Measurements from ENCODE around the gene SGPL1. TPM values are rescaled to one million over a fixed set of nuclear protein-coding genes. Genes with fewer than 3 reads are reported as not detected.

Gene SGPL1
- total and polyA plus RNA-seq, 2 experiments from 2014 or later, result 12.0 to 42.7 TPM

DNA sequence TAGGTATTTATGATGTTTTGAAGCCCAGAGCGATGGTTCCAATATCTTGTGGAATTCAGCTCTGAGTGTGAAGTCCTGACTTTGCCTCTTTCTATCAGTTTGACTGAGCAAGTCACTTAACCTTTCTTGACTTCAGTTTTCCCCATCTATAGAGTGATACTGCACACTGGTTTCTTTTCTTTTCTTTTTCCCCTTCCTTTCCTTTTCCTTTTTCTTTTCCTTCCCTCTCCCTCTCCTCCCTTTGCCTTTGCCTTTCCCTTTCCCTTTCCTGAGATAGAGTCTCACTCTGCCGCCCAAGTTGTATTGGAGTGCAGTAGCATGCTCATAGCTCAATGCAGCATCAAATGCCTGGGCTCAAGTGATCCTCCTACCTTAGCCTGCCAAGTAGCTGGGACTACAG lies 20.6 kb downstream of the SGPL1 start:
- Mint-ChIP-seq H3K27ac (no peak overlapping the region), H3K27me3 (ENCODE audit: insufficient read depth, low read depth, poor library complexity) (no peaks in the 10 kb centered on the region)

More for the DNA sequence above, 20.6 kb downstream of the SGPL1 start:
- Mint-ChIP-seq H3K4me3 (no peak overlapping the region), H3K4me1 (no peaks in the 10 kb centered on the region), H3K9me3 (no peaks in the 10 kb centered on the region; the same call in 2 of the 3 replicates), H3K36me3 (ENCODE audit: low read depth) (peaks cover 26% of the 10 kb centered on the region; the same call in 2 of the 3 replicates)
- H3F3A ChIP-seq (replicated peaks; ENCODE audit: low read depth), result no peaks in the 10 kb centered on the region
- peaks cover 27% of the 10 kb centered on the region for H4K20me1 ChIP-seq (replicated peaks; ENCODE audit: insufficient read depth)
- DNase-seq (ENCODE audit: low spot score), result no peak
- H3K36me3 ChIP-seq (ENCODE audit: insufficient read depth), result peaks cover 6% of the 10 kb centered on the region; the same call in 1 of the 2 replicates
- no peaks in the 10 kb centered on the region for H3K4me1 ChIP-seq (ENCODE audit: insufficient read depth)
- H3K9me2 ChIP-seq (ENCODE audit: insufficient read depth), result no peaks in the 10 kb centered on the region
- no peak overlapping the region for H3K27ac ChIP-seq (ENCODE audit: low read depth)
- no peak overlapping the region for H2AFZ ChIP-seq
- H3K4me3 ChIP-seq, result no peak overlapping the region
- no peaks in the 10 kb centered on the region for H3K27me3 ChIP-seq (ENCODE audit: insufficient read depth)
- H3K4me2 ChIP-seq, result no peak overlapping the region
- no peak for ATAC-seq
- TF ChIP-seq NANOG (IDR thresholded peaks at IDR 0.05; ENCODE audit: borderline replicate concordance) (no peak), STAT1 (IDR thresholded peaks at IDR 0.05; ENCODE audit: unreplicated experiment) (no peak), JUNB (IDR thresholded peaks at IDR 0.05; ENCODE audit: unreplicated experiment) (no peak), ZNF331 (CRISPR knock-in tag; IDR thresholded peaks at IDR 0.05; ENCODE audit: low read depth) (no peak)
- TF ChIP-seq, protein P1, sequence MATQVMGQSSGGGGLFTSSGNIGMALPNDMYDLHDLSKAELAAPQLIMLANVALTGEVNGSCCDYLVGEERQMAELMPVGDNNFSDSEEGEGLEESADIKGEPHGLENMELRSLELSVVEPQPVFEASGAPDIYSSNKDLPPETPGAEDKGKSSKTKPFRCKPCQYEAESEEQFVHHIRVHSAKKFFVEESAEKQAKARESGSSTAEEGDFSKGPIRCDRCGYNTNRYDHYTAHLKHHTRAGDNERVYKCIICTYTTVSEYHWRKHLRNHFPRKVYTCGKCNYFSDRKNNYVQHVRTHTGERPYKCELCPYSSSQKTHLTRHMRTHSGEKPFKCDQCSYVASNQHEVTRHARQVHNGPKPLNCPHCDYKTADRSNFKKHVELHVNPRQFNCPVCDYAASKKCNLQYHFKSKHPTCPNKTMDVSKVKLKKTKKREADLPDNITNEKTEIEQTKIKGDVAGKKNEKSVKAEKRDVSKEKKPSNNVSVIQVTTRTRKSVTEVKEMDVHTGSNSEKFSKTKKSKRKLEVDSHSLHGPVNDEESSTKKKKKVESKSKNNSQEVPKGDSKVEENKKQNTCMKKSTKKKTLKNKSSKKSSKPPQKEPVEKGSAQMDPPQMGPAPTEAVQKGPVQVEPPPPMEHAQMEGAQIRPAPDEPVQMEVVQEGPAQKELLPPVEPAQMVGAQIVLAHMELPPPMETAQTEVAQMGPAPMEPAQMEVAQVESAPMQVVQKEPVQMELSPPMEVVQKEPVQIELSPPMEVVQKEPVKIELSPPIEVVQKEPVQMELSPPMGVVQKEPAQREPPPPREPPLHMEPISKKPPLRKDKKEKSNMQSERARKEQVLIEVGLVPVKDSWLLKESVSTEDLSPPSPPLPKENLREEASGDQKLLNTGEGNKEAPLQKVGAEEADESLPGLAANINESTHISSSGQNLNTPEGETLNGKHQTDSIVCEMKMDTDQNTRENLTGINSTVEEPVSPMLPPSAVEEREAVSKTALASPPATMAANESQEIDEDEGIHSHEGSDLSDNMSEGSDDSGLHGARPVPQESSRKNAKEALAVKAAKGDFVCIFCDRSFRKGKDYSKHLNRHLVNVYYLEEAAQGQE (IDR thresholded peaks at IDR 0.05; ENCODE audit: unreplicated experiment), result no peak
- TF ChIP-seq, protein P2, sequence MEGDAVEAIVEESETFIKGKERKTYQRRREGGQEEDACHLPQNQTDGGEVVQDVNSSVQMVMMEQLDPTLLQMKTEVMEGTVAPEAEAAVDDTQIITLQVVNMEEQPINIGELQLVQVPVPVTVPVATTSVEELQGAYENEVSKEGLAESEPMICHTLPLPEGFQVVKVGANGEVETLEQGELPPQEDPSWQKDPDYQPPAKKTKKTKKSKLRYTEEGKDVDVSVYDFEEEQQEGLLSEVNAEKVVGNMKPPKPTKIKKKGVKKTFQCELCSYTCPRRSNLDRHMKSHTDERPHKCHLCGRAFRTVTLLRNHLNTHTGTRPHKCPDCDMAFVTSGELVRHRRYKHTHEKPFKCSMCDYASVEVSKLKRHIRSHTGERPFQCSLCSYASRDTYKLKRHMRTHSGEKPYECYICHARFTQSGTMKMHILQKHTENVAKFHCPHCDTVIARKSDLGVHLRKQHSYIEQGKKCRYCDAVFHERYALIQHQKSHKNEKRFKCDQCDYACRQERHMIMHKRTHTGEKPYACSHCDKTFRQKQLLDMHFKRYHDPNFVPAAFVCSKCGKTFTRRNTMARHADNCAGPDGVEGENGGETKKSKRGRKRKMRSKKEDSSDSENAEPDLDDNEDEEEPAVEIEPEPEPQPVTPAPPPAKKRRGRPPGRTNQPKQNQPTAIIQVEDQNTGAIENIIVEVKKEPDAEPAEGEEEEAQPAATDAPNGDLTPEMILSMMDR (conservative IDR thresholded peaks at IDR 0.05; ENCODE audit: low read depth in 2 of 2), result no peak
- TF ChIP-seq, protein P3, sequence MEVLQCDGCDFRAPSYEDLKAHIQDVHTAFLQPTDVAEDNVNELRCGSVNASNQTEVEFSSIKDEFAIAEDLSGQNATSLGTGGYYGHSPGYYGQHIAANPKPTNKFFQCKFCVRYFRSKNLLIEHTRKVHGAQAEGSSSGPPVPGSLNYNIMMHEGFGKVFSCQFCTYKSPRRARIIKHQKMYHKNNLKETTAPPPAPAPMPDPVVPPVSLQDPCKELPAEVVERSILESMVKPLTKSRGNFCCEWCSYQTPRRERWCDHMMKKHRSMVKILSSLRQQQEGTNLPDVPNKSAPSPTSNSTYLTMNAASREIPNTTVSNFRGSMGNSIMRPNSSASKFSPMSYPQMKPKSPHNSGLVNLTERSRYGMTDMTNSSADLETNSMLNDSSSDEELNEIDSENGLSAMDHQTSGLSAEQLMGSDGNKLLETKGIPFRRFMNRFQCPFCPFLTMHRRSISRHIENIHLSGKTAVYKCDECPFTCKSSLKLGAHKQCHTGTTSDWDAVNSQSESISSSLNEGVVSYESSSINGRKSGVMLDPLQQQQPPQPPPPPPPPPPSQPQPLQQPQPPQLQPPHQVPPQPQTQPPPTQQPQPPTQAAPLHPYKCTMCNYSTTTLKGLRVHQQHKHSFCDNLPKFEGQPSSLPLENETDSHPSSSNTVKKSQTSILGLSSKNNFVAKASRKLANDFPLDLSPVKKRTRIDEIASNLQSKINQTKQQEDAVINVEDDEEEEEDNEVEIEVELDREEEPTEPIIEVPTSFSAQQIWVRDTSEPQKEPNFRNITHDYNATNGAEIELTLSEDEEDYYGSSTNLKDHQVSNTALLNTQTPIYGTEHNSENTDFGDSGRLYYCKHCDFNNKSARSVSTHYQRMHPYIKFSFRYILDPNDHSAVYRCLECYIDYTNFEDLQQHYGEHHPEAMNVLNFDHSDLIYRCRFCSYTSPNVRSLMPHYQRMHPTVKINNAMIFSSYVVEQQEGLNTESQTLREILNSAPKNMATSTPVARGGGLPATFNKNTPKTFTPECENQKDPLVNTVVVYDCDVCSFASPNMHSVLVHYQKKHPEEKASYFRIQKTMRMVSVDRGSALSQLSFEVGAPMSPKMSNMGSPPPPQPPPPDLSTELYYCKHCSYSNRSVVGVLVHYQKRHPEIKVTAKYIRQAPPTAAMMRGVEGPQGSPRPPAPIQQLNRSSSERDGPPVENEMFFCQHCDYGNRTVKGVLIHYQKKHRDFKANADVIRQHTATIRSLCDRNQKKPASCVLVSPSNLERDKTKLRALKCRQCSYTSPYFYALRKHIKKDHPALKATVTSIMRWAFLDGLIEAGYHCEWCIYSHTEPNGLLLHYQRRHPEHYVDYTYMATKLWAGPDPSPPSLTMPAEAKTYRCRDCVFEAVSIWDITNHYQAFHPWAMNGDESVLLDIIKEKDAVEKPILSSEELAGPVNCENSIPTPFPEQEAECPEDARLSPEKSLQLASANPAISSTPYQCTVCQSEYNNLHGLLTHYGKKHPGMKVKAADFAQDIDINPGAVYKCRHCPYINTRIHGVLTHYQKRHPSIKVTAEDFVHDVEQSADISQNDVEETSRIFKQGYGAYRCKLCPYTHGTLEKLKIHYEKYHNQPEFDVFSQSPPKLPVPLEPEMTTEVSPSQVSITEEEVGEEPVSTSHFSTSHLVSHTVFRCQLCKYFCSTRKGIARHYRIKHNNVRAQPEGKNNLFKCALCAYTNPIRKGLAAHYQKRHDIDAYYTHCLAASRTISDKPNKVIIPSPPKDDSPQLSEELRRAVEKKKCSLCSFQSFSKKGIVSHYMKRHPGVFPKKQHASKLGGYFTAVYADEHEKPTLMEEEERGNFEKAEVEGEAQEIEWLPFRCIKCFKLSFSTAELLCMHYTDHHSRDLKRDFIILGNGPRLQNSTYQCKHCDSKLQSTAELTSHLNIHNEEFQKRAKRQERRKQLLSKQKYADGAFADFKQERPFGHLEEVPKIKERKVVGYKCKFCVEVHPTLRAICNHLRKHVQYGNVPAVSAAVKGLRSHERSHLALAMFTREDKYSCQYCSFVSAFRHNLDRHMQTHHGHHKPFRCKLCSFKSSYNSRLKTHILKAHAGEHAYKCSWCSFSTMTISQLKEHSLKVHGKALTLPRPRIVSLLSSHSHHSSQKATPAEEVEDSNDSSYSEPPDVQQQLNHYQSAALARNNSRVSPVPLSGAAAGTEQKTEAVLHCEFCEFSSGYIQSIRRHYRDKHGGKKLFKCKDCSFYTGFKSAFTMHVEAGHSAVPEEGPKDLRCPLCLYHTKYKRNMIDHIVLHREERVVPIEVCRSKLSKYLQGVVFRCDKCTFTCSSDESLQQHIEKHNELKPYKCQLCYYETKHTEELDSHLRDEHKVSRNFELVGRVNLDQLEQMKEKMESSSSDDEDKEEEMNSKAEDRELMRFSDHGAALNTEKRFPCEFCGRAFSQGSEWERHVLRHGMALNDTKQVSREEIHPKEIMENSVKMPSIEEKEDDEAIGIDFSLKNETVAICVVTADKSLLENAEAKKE (CRISPR knock-in tag; IDR thresholded peaks at IDR 0.05), result no peak
- TF ChIP-seq, protein P4, sequence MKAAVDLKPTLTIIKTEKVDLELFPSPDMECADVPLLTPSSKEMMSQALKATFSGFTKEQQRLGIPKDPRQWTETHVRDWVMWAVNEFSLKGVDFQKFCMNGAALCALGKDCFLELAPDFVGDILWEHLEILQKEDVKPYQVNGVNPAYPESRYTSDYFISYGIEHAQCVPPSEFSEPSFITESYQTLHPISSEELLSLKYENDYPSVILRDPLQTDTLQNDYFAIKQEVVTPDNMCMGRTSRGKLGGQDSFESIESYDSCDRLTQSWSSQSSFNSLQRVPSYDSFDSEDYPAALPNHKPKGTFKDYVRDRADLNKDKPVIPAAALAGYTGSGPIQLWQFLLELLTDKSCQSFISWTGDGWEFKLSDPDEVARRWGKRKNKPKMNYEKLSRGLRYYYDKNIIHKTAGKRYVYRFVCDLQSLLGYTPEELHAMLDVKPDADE (IDR thresholded peaks at IDR 0.05), result no peak
- H3K79me2 ChIP-seq (replicated peaks; ENCODE audit: insufficient read depth), result peaks cover 95% of the 10 kb centered on the region

Measured in GM23338 (cell line).